Measurements from ENCODE around the gene ID4.

Gene ID4

DNA sequence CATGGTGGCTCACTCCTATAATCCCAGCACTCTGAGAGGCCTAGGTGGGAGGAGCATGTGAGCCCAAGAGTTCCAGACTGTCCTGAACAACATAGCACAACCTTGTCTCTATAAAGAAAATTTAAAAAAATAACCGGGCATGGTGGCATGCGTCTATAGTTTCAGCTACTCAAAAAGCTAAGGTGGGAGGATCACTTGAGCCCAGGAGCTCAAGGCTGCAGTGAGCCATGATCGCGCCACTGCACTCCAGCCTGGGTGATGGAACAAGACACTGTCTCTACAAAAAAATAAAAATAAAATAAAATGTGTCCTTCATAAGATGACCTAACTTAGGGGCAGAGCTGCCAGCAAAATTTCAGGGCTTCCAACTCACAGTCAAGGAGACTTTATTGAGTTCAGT is 12.6 kb downstream of the ID4 start:
- Histone ChIP-seq H3K4me1 (ENCODE audit: low read length) (no peaks in the 10 kb centered on the region), H3K27me3 (replicated peaks; ENCODE audit: insufficient read depth, low read length) (no peaks in the 10 kb centered on the region), H2AFZ (ENCODE audit: low read length) (no peak overlapping the region), H3K27ac (ENCODE audit: low read length) (no peak overlapping the region), H3K9me3 (replicated peaks; ENCODE audit: insufficient read depth, low read length) (no peaks in the 10 kb centered on the region), H3K9me2 (replicated peaks; ENCODE audit: insufficient read depth, low read length) (no peaks in the 10 kb centered on the region), H3K79me2 (ENCODE audit: low read length) (no peaks in the 10 kb centered on the region), H3K36me3 (replicated peaks; ENCODE audit: insufficient read depth, low read length) (no peaks in the 10 kb centered on the region), H3K4me3 (ENCODE audit: low read length) (no peak overlapping the region), H3K4me2 (ENCODE audit: low read depth, low read length) (no peak overlapping the region), H3F3A (ENCODE audit: insufficient read depth, low read length) (no peaks in the 10 kb centered on the region), H3K9ac (ENCODE audit: low read length) (no peak overlapping the region), H4K20me1 (ENCODE audit: insufficient read depth, low read length) (no peaks in the 10 kb centered on the region)
- DNase-seq: no peak
- TF ChIP-seq EZH2 (optimal IDR thresholded peaks at IDR 0.05; ENCODE audit: low read depth, low read length) (no peak), EZH2phosphoT487 (IDR thresholded peaks at IDR 0.05; ENCODE audit: low read length) (no peak)
- TF ChIP-seq, protein P1, sequence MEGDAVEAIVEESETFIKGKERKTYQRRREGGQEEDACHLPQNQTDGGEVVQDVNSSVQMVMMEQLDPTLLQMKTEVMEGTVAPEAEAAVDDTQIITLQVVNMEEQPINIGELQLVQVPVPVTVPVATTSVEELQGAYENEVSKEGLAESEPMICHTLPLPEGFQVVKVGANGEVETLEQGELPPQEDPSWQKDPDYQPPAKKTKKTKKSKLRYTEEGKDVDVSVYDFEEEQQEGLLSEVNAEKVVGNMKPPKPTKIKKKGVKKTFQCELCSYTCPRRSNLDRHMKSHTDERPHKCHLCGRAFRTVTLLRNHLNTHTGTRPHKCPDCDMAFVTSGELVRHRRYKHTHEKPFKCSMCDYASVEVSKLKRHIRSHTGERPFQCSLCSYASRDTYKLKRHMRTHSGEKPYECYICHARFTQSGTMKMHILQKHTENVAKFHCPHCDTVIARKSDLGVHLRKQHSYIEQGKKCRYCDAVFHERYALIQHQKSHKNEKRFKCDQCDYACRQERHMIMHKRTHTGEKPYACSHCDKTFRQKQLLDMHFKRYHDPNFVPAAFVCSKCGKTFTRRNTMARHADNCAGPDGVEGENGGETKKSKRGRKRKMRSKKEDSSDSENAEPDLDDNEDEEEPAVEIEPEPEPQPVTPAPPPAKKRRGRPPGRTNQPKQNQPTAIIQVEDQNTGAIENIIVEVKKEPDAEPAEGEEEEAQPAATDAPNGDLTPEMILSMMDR (IDR thresholded peaks at IDR 0.05; ENCODE audit: low read length): no peak

DNA sequence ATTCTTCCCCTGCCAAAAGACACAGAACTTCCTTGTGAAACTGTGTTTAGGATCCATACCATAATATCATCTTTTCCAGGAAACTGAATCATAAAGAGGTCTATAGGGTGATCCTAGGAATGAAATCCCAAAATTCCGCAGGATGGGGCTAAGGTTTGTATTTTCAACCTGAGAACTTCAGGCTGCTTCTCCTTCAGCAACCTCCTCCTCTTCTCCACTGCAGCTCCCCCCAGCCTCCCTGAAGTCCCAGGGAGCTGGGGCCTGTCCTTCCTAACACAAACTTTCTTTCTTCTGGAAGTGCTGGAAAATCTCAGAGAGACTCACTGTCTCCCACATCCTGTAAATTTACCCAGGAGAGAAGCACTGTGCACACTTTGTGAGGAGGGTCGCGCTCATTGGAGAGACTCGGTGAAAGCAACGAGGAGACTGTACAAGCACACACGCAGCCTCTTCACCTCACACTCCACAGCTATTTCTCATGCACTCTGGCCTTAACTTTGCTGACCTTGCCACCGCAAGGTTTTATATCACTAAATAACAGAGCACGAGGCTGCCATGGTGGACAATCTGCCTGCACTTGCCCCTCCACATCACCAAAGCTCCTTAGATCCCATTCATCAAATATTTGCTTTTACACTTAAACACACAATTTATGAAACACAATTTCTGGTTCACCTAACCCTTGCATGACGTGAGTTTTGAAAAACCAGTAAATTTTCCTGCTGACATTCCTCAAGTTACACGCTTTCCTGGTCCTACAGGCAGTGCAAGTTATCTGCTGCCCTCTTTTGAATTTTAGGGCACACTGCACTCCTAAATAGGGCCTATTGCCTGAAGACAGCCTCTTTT is 14.3 kb downstream of the ID4 start:
- no peaks in the 10 kb centered on the region for H3F3A ChIP-seq (ENCODE audit: insufficient read depth, low read length)
- H3K36me3 ChIP-seq (replicated peaks; ENCODE audit: insufficient read depth, low read length): no peaks in the 10 kb centered on the region
- no peak overlapping the region for H3K4me2 ChIP-seq (ENCODE audit: low read depth, low read length)
- no peaks in the 10 kb centered on the region for H3K9me3 ChIP-seq (replicated peaks; ENCODE audit: insufficient read depth, low read length)
- H3K4me1 ChIP-seq (ENCODE audit: low read length): no peaks in the 10 kb centered on the region
- no peak overlapping the region for H3K27ac ChIP-seq (ENCODE audit: low read length)
- no peaks in the 10 kb centered on the region for H3K9me2 ChIP-seq (replicated peaks; ENCODE audit: insufficient read depth, low read length)
- no peak overlapping the region for H3K4me3 ChIP-seq (ENCODE audit: low read length)
- TF ChIP-seq EZH2 (optimal IDR thresholded peaks at IDR 0.05; ENCODE audit: low read depth, low read length): no peak
- TF ChIP-seq, protein P1 (IDR thresholded peaks at IDR 0.05; ENCODE audit: low read length): peak; percentile 75
- H3K27me3 ChIP-seq (replicated peaks; ENCODE audit: insufficient read depth, low read length): no peaks in the 10 kb centered on the region
- DNase-seq: peak; percentile 45
- no peak overlapping the region for H2AFZ ChIP-seq (ENCODE audit: low read length)
- no peaks in the 10 kb centered on the region for H4K20me1 ChIP-seq (ENCODE audit: insufficient read depth, low read length)
- H3K9ac ChIP-seq (ENCODE audit: low read length): no peak overlapping the region
- no peaks in the 10 kb centered on the region for H3K79me2 ChIP-seq (ENCODE audit: low read length)

DNA sequence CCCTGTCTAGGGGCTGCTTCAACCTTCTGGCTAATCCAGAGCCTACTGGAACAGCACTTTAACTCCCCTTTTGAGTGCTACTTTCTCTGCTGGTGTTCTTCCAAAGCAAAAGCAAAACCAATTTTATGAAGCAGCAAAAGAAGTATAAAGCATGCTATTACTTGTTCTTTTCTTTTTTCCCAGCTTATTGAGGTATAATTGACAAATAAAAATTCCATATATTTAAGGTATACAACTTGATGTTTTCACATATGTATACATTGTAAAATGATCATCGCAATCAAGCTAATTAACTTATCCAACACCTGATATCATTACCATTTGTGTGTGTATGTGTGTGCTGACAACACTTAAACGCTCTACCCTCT is 14.9 kb downstream of the ID4 start:
- Histone ChIP-seq H3K27ac (ENCODE audit: low read length) (no peak overlapping the region), H3K9ac (ENCODE audit: low read length) (no peak overlapping the region), H3K27me3 (replicated peaks; ENCODE audit: insufficient read depth, low read length) (no peaks in the 10 kb centered on the region), H3K9me3 (replicated peaks; ENCODE audit: insufficient read depth, low read length) (no peaks in the 10 kb centered on the region), H3K4me3 (ENCODE audit: low read length) (no peak overlapping the region), H3K36me3 (replicated peaks; ENCODE audit: insufficient read depth, low read length) (no peaks in the 10 kb centered on the region), H4K20me1 (ENCODE audit: insufficient read depth, low read length) (no peaks in the 10 kb centered on the region), H3F3A (ENCODE audit: insufficient read depth, low read length) (no peaks in the 10 kb centered on the region), H3K9me2 (replicated peaks; ENCODE audit: insufficient read depth, low read length) (no peaks in the 10 kb centered on the region), H3K79me2 (ENCODE audit: low read length) (no peaks in the 10 kb centered on the region), H3K4me2 (ENCODE audit: low read depth, low read length) (no peak overlapping the region), H2AFZ (ENCODE audit: low read length) (no peak overlapping the region), H3K4me1 (ENCODE audit: low read length) (no peaks in the 10 kb centered on the region)
- TF ChIP-seq EZH2phosphoT487 (IDR thresholded peaks at IDR 0.05; ENCODE audit: low read length): no peak
- TF ChIP-seq EZH2 (optimal IDR thresholded peaks at IDR 0.05; ENCODE audit: low read depth, low read length): no peak
- TF ChIP-seq, protein P1 (IDR thresholded peaks at IDR 0.05; ENCODE audit: low read length): no peak
- no peak for DNase-seq

Measured in MM.1S (cell line).